Stimulated activated CD8-positive, alpha-beta memory T cell treated with anti-CD3 and anti-CD28 coated beads, Interleukin-2, amount 100 ng/mL, for 48 hours (primary cell): ENCODE data around the gene ADAP2.
"Not testable (repeated sequence)": the region's sequence is repeated elsewhere in the genome, so short reads cannot be mapped to it uniquely, and the experiment has no call there.

Experiments used
- DNase-seq, 2 donors: peaks; one replicate each; pipeline ENCODE4 v3.0.0-alpha.2; 2020; ENCODE audit warnings: low read depth in 2 of 2

The ADAP2 gene

GRCh38 chr17:30921544-30922196 lies at the start of gene ADAP2:
TSS of gene ADAP2 (plus strand) at chr17:30921945. CDS start at chr17:30922015, 70 bp downstream.
- no peak for DNase-seq

- DNase-seq = no peak
Measured at GRCh38 chr17:30886187-30886586, 35.6 kb upstream of the ADAP2 start.

DNA sequence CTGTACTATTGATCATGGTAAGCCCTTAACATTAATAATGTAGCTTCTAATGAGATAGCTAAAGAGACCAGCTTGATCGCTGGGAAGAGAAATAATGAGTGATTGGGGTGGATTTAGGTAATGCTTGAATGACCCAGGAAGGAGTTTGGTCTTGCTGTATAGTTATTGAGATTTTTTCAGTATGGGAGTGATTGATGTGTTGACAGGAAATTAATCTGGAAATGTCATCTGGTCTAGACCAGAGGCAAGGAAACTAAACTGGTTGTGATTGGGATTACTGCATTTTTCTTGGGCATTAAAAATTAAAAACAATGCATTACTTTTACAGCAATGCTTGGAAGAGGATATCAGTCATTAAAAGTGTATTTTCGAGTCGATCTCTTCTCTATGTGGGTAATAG lies 27.5 kb upstream of the ADAP2 start:
- DNase-seq = no peak

DNA sequence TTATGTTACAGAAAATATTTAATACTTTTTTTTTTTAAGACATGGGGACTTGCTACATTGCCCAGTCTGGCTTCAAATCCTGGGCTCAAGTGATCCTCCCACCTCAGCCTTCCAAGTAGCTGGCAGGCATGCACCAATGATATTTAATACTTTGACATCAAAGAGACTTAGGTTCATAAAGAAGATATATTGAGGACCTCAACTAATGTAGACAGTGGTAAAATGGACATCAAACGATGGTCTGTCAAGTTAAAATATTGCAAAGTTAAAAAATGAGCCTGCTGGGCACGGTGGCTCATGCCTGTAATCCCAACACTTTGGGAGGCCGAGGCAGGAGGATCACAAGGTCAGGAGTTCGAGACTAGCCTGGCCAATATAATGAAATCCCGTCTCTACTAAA lies 24.4 kb upstream of the ADAP2 start:
- no peak for DNase-seq

DNA sequence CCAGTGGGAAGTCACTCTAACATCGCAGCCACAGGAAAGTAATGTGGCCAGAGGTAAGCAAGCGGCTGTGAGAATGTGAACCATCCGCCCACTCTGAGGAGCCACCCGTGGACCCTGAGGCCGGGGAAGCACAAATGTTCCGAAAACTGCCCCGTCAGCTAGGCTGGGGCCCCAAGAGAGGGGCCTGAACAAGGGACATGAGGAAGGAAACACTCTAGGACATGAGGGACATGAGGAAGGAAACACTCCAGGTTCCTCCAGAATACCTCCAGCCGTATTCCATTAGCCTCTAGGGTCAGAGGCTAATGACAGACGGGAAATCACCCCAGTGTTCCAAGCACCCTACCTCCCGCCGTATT lies 16.0 kb upstream of the ADAP2 start:
- no peak for DNase-seq

DNA sequence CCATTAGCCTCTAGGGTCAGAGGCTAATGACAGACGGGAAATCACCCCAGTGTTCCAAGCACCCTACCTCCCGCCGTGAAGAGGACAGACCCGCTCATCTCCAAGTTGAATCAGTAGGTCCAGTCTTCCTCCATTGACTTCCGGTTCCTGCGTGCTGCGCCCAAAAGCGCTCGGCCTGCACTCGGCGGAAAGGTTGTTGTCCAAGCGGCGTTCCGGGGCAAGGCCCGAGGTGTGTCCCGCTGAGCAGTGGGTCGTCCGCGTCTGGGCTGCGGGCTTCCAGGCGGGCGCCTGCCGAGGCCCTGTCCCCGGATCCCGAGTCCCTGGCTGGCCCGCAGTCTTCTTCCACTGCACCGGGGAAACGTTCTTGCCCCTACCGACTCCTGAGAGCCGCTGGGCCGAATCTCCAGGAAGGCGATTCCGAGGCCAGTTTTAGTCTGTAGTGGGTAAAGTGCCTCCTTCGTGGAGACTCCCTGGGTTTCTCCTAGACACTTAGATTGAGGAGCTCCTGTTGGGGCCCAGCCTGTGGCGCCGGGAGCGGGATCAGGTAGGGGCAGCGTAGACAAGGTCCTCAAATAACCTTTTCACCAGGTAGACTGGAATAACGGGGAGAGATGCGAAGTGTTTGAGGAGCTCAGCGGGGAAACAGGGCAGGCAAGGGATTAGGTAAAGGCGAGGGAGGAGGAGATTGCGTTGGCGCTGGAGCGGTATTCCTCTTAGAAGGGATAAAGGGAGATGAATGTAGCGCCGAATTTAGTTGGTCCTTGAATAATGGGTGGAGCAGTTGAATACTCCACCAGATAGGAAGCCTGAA lies 15.4 kb upstream of the ADAP2 start, which contains the start of gene TEFM:
TEFM (minus strand) TSS at position 138 of the 811 bp plus-strand sequence; CDS start at position 98, 40 bp downstream.
- DNase-seq = peak; percentile 73 to 86

DNA sequence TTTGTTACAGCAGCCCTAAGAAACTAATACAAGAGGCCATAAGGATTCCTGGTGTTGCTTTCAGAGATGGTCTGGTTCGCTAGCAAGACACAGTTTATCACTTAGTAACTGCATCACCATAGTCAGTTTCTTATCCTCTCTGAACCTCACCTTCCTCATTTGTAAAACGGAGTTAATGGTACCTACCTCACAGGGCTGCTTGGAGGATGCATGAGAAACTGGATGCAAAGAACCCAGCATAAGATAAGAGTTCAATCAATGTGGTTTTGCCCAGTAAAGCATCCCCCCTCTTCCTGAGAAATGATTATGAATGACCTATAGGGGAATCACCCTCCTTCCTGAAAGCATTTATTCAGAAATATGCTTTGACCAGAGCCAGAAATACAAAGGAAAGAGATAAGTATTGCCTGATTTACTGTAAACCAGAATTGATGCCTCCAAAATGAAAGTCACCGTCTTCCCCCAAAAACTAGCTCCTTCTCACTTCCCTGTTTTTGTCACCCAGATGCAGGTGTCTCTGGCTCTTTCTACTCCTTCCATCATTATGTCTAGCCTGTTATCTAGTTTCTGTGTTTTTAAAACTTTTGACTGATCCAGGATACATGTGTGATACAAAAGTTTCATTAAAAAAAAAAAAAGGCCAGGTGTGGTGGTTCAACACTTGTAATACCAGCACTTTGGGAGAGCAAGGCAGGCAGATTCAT lies 12.9 kb upstream of the ADAP2 start:
- no peak for DNase-seq

GRCh38 chr17:30910151-30910550 lies 11.6 kb upstream of the ADAP2 start:
- DNase-seq = not testable (repeated sequence)

GRCh38 chr17:30913955-30914354 lies 7.8 kb upstream of the ADAP2 start:
- DNase-seq = no peak

GRCh38 chr17:30915833-30916611 lies 5.7 kb upstream of the ADAP2 start:
- DNase-seq = no peak

- DNase-seq = no peak
Measured at GRCh38 chr17:30917050-30917449, 4.7 kb upstream of the ADAP2 start.

DNA sequence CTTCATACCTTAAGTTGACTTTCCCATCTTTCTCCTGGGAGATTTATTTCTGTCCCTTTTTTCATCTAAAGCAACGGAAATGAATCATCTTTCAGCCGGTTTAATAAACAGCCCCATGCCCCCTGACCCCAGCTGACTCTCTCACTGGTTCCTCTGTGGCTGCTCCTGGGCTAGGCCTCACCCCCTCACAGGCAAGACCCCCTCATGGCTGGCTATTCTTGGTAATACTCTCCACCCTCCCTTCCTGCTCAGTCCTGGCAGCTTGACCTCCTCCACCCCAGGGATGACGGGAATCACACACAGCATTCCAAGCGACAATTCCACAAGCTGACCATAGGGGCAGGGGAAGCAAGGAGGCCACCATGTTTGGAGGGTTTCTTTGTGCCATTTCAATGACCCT lies 1.5 kb upstream of the ADAP2 start:
- no peak for DNase-seq

DNA sequence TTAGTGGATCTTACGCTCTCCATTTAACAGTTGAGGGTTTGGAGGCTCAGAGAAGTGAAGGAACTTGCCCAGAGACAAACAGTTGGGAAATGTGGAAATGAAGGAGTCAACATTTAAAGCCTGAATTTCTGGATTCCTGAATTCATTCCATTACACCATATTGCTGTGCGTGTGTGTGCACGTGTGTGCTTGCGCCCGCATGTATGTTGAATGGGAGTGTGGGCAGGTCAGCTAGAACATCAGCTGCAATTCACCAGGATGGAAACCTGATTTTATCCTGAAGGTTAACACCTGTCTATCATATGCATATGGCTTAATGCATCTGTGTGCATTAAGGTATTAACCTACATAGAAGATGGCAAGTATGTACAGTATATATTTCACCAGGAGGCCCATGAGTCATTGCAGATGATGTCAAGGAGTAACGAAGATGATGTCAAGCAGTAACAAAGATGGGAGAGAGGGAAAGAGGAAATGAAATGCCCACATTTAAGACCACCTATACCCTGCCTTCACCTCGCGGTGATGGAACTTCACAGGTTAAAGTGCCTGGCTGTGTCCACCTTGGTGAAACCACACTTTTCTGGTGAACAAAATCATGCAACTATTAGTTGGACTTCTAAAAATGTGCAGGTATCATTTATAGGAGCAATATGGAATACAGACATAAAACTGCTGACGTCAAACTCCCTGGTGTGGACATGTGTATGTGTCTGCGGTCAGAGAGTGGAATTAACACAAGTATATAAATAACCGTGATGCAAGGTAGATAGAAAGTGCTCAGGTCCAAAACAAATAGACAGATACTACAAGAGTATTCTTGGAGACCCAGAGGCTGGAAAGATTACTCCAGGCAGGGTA lies 832 bp upstream of the ADAP2 start:
- no peak for DNase-seq

- no peak for DNase-seq
Measured at GRCh38 chr17:30922235-30923030, 688 bp downstream of the ADAP2 start.

DNA sequence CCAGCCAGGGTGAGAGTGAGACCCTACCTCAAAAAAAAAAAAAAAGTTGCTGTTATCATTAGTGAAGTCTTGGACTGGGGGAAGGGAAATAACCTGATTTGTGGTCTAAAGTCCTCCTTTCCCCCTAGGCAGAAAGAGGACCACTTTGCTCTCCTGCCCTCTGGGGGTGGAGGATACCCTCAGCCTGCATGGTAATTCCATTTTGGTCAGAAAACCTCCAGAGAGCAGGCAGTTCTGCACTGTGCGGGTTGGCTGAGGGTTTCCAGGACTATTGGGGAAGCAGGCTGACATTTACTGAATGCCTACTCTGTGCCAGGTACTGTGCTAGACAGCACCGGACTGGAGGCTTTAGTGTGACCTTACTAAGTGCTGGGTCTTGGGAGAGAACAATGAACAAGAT lies 2.6 kb downstream of the ADAP2 start:
- DNase-seq = no peak

DNA sequence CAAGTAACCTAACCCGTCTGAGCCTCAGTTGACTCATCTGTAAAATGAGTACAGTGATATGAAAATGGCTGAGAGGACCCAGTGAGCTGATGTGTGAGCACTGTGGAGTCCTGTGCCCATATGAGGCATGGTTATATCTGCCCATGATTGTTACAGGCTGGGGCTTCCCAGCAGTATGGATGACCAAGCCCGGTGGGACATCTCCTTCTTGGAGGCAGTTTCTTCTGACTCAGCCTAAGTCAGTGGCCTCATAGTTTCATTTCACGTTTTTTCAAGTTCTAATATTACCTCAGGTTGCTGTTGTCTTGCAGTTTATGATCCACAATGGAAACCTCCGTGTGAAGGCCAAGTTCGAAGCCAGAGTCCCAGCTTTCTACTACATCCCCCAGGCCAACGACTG lies 4.8 kb downstream of the ADAP2 start:
- DNase-seq = no peak

- DNase-seq = no peak
Measured at GRCh38 chr17:30927756-30928155, 6.0 kb downstream of the ADAP2 start.

GRCh38 chr17:30928584-30928983 lies 6.8 kb downstream of the ADAP2 start:
- no peak for DNase-seq

GRCh38 chr17:30929081-30929633 lies 7.4 kb downstream of the ADAP2 start:
- DNase-seq = no peak

DNA sequence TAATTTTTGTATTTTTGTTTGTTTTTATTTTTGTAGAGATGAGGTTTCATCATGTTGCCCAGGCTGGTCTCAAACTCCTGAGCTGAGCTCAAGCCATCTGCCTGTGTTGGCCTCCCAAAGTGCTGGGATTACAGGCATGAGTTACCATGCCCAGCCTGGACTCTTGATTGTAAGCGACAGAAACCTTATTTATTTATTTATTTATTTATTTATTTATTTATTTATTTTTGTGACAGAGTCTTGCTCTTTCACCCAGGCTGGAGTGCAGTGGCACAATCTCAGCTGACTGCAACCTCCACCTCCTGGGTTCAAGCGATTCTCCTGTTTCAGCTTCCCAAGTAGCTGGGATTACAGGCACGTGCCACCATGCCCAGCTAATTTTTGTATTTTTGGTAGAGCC lies 8.1 kb downstream of the ADAP2 start:
- not testable (repeated sequence) for DNase-seq
